Fibroblast of mammary gland (primary cell): ENCODE results near the gene TMC3.

Source experiments
- DNase-seq: peaks from one replicate; pipeline ENCODE4 v3.0.0-alpha.2; 2010; ENCODE audit warnings: low read depth
- H3K4me3 ChIP-seq: 2 replicates; pipeline ENCODE4 v1.5.1; 2011; ENCODE audit warnings: low read depth, mild to moderate bottlenecking, low read length, moderate library complexity; ENCODE audit not compliant: control insufficient read depth
- CTCF ChIP-seq: conservative IDR thresholded peaks from 2 replicates; pipeline ENCODE4 v1.5.1; 2011; ENCODE audit warnings: low read depth, low read length, inconsistent platforms; ENCODE audit not compliant: control insufficient read depth, insufficient read depth

TMC3 gene

GRCh38 chr15:81343371-81343770 lies 30.6 kb downstream of the TMC3 start:
- no peak for TF ChIP-seq CTCF
- no peak overlapping the region for H3K4me3 ChIP-seq
- DNase-seq = no peak

- no peak overlapping the region for H3K4me3 ChIP-seq
- DNase-seq = no peak
- no peak for TF ChIP-seq CTCF
Observed at GRCh38 chr15:81341351-81341750, 32.7 kb downstream of the TMC3 start.

- H3K4me3 ChIP-seq = no peak overlapping the region
- no peak for DNase-seq
- no peak for TF ChIP-seq CTCF
Observed at GRCh38 chr15:81339851-81340250, 34.2 kb downstream of the TMC3 start.

- no peak for DNase-seq
- H3K4me3 ChIP-seq = no peak overlapping the region
- TF ChIP-seq CTCF = no peak
Observed at GRCh38 chr15:81339321-81339720, 34.7 kb downstream of the TMC3 start.

GRCh38 chr15:81338170-81339007 lies 35.6 kb downstream of the TMC3 start:
- DNase-seq = peak; percentile 96
- H3K4me3 ChIP-seq = peak overlapping the region; percentile 6
- no peak for TF ChIP-seq CTCF

- TF ChIP-seq CTCF = no peak
- H3K4me3 ChIP-seq = peak overlapping the region; percentile 6
- DNase-seq = peak; percentile 66
Observed at GRCh38 chr15:81337713-81338157, 36.3 kb downstream of the TMC3 start.
